Body of pancreas (tissue), 4 donors: ENCODE results near the gene C4B.

ENCODE experiments used
- CTCF ChIP-seq, 7 experiments: fragments of 450-650 bp in 4 of 7; fragments of 200-600 bp in 3 of 7; sonication (generic) in 3 of 7; IDR thresholded peaks; one replicate each; pipeline ENCODE4 v1.5.1; 2016 to 2019; ENCODE audit warnings: antibody characterized with exemption in 7 of 7
- POLR2A ChIP-seq, 3 donors: fragments of 450-650 bp; IDR thresholded peaks; one replicate each; pipeline ENCODE4 v1.6.1; 2016; ENCODE audit warnings: antibody characterized with exemption in 3 of 3, mild to moderate bottlenecking in 2 of 3

GRCh38 chr6:32081168-32081990 lies 66.8 kb downstream of the C4B start:
- no peak for TF ChIP-seq CTCF (IDR thresholded peaks at IDR 0.05)
- TF ChIP-seq POLR2A (IDR thresholded peaks at IDR 0.05), result no peak
